HepG2 (cell line): ENCODE results near the gene ALOX12. TPM values are rescaled to one million over a fixed set of nuclear protein-coding genes. Genes with fewer than 3 reads are reported as not detected.

ENCODE experiments used
- ATAC-seq: fragments of 200-7000 bp; cut with Tn5 transposase; 3 replicates; pipeline ENCODE4 v1.9.1; 2020; ENCODE audit warnings: mild to moderate bottlenecking, moderate library complexity
- BruUV-seq: library from RNA; stranded (reverse); fragments of 400-500 nt; replicated peaks from 2 replicates; lab custom pipeline; 2021; lab: Mats Ljungman, UMichigan
- CTCF ChIA-PET: fragments of 300-600 bp; formaldehyde crosslinking; extraction: SDS; loops from one replicate; lab custom pipeline; 2021; ENCODE audit warnings: low total read pairs, inconsistent platforms, low intra/inter-chr PET ratio; lab: Yijun Ruan, JAX
- POLR2A ChIA-PET: fragments of 350-600 bp; sonication (Branson Sonifier 250); formaldehyde crosslinking; loops from one replicate; lab custom pipeline; 2020; ENCODE audit warnings: antibody characterized with exemption, inconsistent platforms; lab: Yijun Ruan, JAX
- DNase-seq: peaks from one replicate; pipeline ENCODE4 v3.0.0-alpha.2; 2015; ENCODE audit warnings: low spot score
- FAIRE-seq: peaks from 3 replicates; lab custom pipeline; 2011; peaks lifted over from hg19 to GRCh38; lab: Jason Lieb, UNC
- H2AFZ ChIP-seq: one replicate; pipeline ENCODE4 v1.6.1; 2011; ENCODE audit warnings: low read length, inconsistent platforms
- H3K27ac ChIP-seq: fragments of 300-600 bp; 3 replicates; pipeline ENCODE4 v1.8.0; 2011; ENCODE audit warnings: mixed run types, mild to moderate bottlenecking, mixed read lengths, low read length, inconsistent platforms; ENCODE audit not compliant: insufficient read depth; ENCODE audit errors: extremely low read length
- H3K27me3 ChIP-seq, 2 experiments: fragments of 200-600 bp in 1 of 2; 2 replicates in 1 of 2; 3 replicates in 1 of 2; pipeline versions ENCODE4 v1.6.0 to v1.8.0; 2011; ENCODE audit warnings: low read length in 2 of 2, mild to moderate bottlenecking in 2 of 2, moderate library complexity in 2 of 2, inconsistent platforms in 1 of 2; ENCODE audit not compliant: insufficient read depth in 2 of 2, control insufficient read depth in 1 of 2
- H3K36me3 ChIP-seq, 2 experiments: fragments of 200-600 bp in 1 of 2; replicated peaks in 1 of 2; 2 replicates in 1 of 2; 3 replicates in 1 of 2; pipeline versions ENCODE4 v1.5.1 to v1.8.0; 2011; ENCODE audit warnings: low read length in 2 of 2, inconsistent platforms in 1 of 2; ENCODE audit not compliant: insufficient read depth in 2 of 2, control insufficient read depth in 1 of 2
- H3K4me1 ChIP-seq: 2 replicates; pipeline ENCODE4 v1.5.1; 2012; ENCODE audit warnings: low read length, inconsistent platforms; ENCODE audit not compliant: insufficient read depth
- H3K4me2 ChIP-seq: 2 replicates; pipeline ENCODE4 v1.6.0; 2011; ENCODE audit warnings: low read depth, low read length, inconsistent platforms
- H3K4me3 ChIP-seq, 3 experiments: fragments of 200-600 bp in 1 of 3; sonication (generic), shearing (Covaris generic) in 1 of 3; replicated peaks in 1 of 3; 2 replicates each; pipeline ENCODE4 v1.5.1; 2011 to 2016; ENCODE audit warnings: low read length in 3 of 3, inconsistent platforms in 2 of 3, low read depth in 2 of 3, mild to moderate bottlenecking in 2 of 3, control low read depth in 1 of 3, mixed read lengths in 1 of 3; ENCODE audit not compliant: insufficient read depth in 1 of 3
- H3K79me2 ChIP-seq: one replicate; pipeline ENCODE4 v1.6.1; 2011; ENCODE audit warnings: low read length, inconsistent platforms; ENCODE audit not compliant: insufficient read depth
- H3K9ac ChIP-seq: 2 replicates; pipeline ENCODE4 v1.6.0; 2011; ENCODE audit warnings: mild to moderate bottlenecking, low read depth, low read length, inconsistent platforms; ENCODE audit not compliant: insufficient read depth
- H3K9me3 ChIP-seq: 2 replicates; pipeline ENCODE4 v1.5.1; 2012; ENCODE audit warnings: mild to moderate bottlenecking, low read length
- H4K20me1 ChIP-seq: 2 replicates; pipeline ENCODE4 v1.6.0; 2011; ENCODE audit warnings: inconsistent platforms, mild to moderate bottlenecking, low read length, moderate library complexity; ENCODE audit not compliant: insufficient read depth
- LBX2 ChIP-seq: sonication (generic); formaldehyde crosslinking; IDR thresholded peaks from 2 replicates; pipeline ENCODE4 v1.5.0; 2020; ENCODE audit warnings: missing genetic modification reagents, mild to moderate bottlenecking, borderline replicate concordance
- RBAK ChIP-seq: sonication (generic); formaldehyde crosslinking; IDR thresholded peaks from 2 replicates; pipeline ENCODE4 v1.5.1; 2020; ENCODE audit warnings: mild to moderate bottlenecking, missing genetic modification reagents
- TBL1XR1 ChIP-seq: fragments of 150-350 bp; IDR thresholded peaks from 2 replicates; pipeline ENCODE4 v1.6.1; 2014; ENCODE audit warnings: borderline replicate concordance, low read length; ENCODE audit not compliant: partially characterized antibody
- ZBTB40 ChIP-seq, 2 experiments: fragments of 450-650 bp in 1 of 2; sonication (generic) in 1 of 2; formaldehyde crosslinking in 1 of 2; IDR thresholded peaks; 2 replicates each; pipeline versions ENCODE4 v1.6.1 to v1.8.0; 2016 to 2022; ENCODE audit warnings: antibody characterized with exemption in 1 of 2, mild to moderate bottlenecking in 1 of 2, missing genetic modification reagents in 1 of 2
- ZC3H4 ChIP-seq: sonication (generic); formaldehyde crosslinking; IDR thresholded peaks from 2 replicates; pipeline ENCODE4 v1.4.0; 2020; ENCODE audit warnings: missing genetic modification reagents, borderline replicate concordance
- WGBS: methylation state at CpG from one replicate; pipeline ENCODE4 v1.1.6; 2017; ENCODE audit warnings: low lambda C conversion rate; 5-methylcytosine and 5-hydroxymethylcytosine counted together
- in situ Hi-C: cut with HindIII; loops from 2 replicates; pipeline ENCODE4 v1.10.0; 2017; ENCODE audit warnings: low pct_unique_long_range_greater_than_20kb; ENCODE audit not compliant: extremely low pct_ligation_motif_present
- intact Hi-C: fragments of 100-400 bp; cut with micrococcal nuclease; formaldehyde crosslinking; loops from one replicate; pipeline ENCODE4 v1.10.0; 2022; ENCODE audit not compliant: unreplicated experiment
- polyA plus RNA-seq, 8 experiments: library from polyadenylated mRNA; depleted of rRNA in 3 of 8; stranded (reverse) in 7 of 8; unstranded in 1 of 8; fragments of >200 nt; fragmentation: Illumina TruSeq in 4 of 8; extraction: Trizol in 4 of 8; gene quantifications; 2 replicates each; pipeline versions ENCODE4 v1.2.1 to v1.2.3, GENCODE V29; 2011 to 2016; ENCODE audit warnings: low read depth in 4 of 8, missing spikeins in 1 of 8, mixed read lengths in 1 of 8; ENCODE audit not compliant: insufficient read depth in 1 of 8
- total RNA-seq, 5 experiments: library from RNA; depleted of rRNA; stranded (reverse); fragments of >200 nt; fragmentation: Illumina TruSeq; extraction: Trizol; gene quantifications; 2 replicates each; pipeline ENCODE4 v1.2.3, GENCODE V29; 2016; ENCODE audit warnings: low read depth in 1 of 5
- TF ChIP-seq, protein P1 (sequence below): IDR thresholded peaks from 2 replicates; pipeline ENCODE4 v1.4.0; 2020; ENCODE audit warnings: mild to moderate bottlenecking, missing genetic modification reagents

The ALOX12 gene
- total and polyA plus RNA-seq, 2 of the 13 experiments (the other 11 are each of a cell fraction or from before 2014, with no cell fraction given): not detected

- DNase-seq (no peak), ATAC-seq (peak; percentile 7), FAIRE-seq (peak; percentile 55)
- peaks cover 0 to under 1% of the 10 kb centered on the region in 2 experiments; a peak in 3 of 5 replicates for H3K27me3 ChIP-seq
- H3K4me3 ChIP-seq: peak overlapping the region; percentile 75 to 97 (median 94)
- CTCF ChIA-PET: no interaction called here
- peaks cover 13% of the 10 kb centered on the region for H3K79me2 ChIP-seq
- in situ Hi-C loops (no loop called here), intact Hi-C loops (no loop called here)
- H3K4me1 ChIP-seq: peaks cover 40% of the 10 kb centered on the region
- H3K36me3 ChIP-seq: no peaks in the 10 kb centered on the region
- POLR2A ChIA-PET: interaction anchor here (0.5 to 3.7 kb wide), 33 partner anchors 8 to 1147 kb away, joined by 3 to 71 read pairs (median 5); partner anchors contain the start of genes ACADVL, ASGR1, ASGR2 and CD68
- 0% methylated on average over 7 of the region's 7 CpGs for WGBS
- H3K4me2 ChIP-seq: peak overlapping the region; percentile 94
- H4K20me1 ChIP-seq: no peaks in the 10 kb centered on the region
- H2AFZ ChIP-seq: no peak overlapping the region
- BruUV-seq: TSS peak; percentile 99
- no peaks in the 10 kb centered on the region for H3K9me3 ChIP-seq
- peak overlapping the region; percentile 88 for H3K9ac ChIP-seq
- peak overlapping the region; percentile 90 for H3K27ac ChIP-seq
- TF ChIP-seq TBL1XR1 (no peak), ZBTB40 (IDR thresholded peaks at IDR 0.05) (no peak), ZBTB40 (CRISPR knock-in tag; IDR thresholded peaks at IDR 0.05) (0 out of 2 replicates have a peak, but pooled peaks have one; percentile 17), ZC3H4 (CRISPR knock-in tag) (peak; percentile 60; the same call in 1 of the 2 replicates), LBX2 (0 out of 2 replicates have a peak, but pooled peaks have one; percentile 26), RBAK (CRISPR knock-in tag) (0 out of 2 replicates have a peak, but pooled peaks have one; percentile 52)
- TF ChIP-seq, protein P1, sequence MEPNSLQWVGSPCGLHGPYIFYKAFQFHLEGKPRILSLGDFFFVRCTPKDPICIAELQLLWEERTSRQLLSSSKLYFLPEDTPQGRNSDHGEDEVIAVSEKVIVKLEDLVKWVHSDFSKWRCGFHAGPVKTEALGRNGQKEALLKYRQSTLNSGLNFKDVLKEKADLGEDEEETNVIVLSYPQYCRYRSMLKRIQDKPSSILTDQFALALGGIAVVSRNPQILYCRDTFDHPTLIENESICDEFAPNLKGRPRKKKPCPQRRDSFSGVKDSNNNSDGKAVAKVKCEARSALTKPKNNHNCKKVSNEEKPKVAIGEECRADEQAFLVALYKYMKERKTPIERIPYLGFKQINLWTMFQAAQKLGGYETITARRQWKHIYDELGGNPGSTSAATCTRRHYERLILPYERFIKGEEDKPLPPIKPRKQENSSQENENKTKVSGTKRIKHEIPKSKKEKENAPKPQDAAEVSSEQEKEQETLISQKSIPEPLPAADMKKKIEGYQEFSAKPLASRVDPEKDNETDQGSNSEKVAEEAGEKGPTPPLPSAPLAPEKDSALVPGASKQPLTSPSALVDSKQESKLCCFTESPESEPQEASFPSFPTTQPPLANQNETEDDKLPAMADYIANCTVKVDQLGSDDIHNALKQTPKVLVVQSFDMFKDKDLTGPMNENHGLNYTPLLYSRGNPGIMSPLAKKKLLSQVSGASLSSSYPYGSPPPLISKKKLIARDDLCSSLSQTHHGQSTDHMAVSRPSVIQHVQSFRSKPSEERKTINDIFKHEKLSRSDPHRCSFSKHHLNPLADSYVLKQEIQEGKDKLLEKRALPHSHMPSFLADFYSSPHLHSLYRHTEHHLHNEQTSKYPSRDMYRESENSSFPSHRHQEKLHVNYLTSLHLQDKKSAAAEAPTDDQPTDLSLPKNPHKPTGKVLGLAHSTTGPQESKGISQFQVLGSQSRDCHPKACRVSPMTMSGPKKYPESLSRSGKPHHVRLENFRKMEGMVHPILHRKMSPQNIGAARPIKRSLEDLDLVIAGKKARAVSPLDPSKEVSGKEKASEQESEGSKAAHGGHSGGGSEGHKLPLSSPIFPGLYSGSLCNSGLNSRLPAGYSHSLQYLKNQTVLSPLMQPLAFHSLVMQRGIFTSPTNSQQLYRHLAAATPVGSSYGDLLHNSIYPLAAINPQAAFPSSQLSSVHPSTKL: 0 out of 2 replicates have a peak, but pooled peaks have one; percentile 9
Measured at GRCh38 chr17:7034955-7035590, 39.2 kb downstream of the ALOX12 start.
